HG02840 (cell line): Measurements from ENCODE around the gene KCTD1.

Experiments used
- ATAC-seq: cut with Tn5 transposase; IDR thresholded peaks from one replicate; pipeline ENCODE4 v1.9.1; 2021; ENCODE audit warnings: mild to moderate bottlenecking, moderate library complexity, moderate number of reproducible peaks; ENCODE audit not compliant: unreplicated experiment, low FRiP score

KCTD1 gene

DNA sequence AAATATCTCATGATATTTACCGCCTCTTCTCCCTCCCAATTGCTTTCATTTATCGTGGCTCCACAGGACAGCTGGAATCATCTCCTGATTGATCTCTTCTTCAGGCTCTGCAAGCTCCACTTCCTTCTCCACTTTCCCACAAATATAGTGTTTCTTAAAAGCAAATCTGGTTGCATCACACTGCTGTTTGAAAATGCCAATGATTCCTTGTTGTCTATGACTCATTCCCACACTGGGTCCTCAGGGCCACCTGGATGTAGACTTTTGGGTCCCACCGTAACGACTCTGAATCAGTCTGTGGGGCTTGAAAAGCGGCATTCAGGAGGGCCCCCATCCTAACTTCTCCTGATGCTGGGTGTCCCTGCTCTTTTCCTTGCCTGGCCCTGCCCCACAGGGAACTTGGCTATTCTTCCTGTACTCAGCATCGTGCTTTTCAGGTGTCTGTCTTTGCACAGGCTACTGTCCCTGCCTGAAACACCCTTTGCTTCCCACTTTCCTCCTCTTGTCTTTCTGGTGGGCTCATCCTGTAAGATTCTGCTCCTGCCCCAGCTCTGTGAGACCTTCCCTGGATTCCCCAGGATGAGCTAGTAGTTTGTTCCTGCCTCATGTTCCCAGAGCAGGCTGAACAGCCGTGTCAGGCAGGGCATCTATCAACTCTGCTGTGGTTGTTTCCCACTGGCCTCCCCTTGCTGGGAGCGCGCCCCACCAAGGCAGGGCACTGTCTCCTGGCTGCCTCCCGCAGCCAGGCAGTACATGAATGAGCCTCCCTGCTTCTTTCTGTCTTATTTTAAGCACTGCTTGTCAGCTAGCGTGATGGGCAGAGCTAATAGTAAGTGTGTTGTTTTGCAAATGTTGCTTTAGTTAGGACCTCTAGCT lies 111.9 kb downstream of the KCTD1 start:
- ATAC-seq: no peak

DNA sequence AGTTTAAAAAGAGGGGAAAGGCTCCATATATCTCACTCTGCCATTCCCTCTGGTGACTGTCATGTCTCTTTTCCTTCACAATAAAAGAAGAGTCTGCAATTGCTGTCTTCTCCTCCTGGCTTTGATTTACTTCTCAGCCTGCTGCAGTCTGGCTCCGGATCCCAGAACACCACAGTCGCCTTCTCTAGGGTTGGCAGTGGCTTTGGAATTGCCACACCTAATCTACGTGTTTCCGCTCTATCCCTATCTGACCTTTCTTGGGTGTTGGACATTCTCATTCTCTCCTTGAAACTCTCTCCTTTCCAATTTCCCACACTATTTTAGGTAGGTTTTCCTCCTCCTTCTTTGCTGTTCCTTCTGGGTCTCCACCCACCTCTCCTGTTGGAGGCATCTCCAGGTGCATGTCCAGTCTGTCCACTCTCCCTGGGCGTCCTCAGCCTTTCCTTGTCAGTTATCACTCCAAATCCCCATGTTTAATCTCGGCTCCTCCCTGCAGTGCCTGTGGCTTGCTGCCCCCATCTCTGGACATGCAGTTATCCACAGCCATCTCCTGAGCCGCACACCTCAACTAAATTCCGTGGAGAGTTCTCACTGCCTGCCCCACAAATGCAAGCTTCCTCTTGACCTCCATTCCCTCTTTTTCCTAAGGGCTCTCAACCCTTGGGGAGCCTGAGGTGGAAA lies 112.8 kb downstream of the KCTD1 start:
- ATAC-seq: no peak

DNA sequence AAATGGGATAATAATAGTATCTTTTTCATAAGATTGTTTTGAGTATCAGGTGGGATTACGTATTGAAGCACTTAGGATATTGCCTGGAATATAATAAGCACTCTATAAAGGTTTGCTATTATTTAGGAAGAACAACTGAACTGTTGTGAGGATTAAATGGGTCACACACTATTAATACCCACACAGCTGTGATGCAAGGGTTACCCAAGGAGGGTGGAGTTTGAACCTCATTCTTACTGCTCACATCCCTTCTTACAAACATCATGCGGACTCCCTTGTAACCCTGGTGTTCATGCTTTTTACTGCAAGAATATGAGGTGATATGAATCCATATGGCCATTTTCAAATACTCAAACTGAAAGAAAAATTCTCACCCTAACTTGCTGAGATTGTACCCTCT lies 113.5 kb downstream of the KCTD1 start:
- ATAC-seq: no peak

DNA sequence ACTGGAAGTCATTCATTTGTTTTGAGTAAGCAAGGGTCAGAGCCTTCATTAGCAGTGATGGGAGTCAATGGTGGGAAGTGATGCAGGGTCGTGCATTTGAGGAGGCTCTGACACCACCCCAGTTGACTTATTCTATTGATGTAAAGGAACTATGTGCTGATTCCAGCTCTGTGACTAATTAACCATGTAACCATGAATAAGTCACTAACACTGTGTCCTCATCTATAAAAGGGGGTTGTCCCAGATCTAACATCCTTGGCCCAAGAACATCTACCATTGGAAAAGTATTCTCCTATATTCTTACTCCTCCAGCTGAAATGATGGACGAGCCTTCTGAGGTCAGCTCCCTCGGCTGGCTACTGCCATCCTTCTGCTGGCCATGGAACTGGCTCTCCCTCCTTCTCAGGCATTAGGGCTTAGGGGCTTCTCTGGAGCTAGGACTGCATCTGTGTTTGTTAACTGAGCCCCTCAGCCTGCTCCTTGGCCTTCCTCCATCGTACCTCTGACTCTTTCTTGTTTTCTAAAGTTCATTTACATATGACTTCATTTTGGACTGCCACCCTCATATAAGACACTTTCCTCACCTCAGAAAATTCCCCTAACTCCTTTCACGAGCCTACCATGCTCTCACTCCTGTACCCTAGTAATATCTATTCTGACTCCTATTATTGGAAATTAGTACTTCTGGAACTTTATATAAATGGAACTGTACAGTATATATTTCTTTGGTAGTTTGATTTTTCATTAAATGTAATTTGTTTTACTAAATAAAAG lies 115.5 kb downstream of the KCTD1 start:
- no peak for ATAC-seq

DNA sequence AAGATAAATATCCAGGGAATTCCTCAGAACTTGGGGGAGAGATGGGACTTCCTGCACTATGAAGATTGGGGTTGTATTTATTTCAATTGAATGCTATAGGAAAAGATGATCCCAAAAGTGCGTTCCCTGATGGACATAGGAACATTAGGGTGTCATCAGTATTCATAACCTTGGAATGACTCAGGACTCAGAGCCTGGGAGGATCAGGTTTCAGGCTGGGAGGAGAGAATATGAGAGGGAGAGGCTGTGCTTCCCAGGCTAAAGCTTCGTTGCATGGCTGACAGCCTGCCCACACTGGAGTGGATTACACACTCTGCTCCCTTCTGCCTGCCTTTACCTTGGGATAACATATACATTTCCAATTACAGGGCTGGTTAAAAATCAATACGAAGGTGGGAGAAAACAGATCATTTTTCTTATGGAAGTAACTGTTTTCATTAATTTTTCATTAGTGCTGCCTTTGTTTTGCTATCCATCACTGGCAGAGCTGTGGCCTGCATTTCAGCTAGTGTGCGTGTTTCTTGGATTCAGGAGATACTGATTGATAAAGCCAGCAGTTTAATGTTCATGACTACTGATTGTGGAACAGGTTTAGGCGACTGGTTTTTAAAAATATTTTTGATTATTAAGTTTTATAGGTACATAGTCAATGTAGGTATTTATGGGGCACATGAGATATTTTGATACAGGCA lies 118.7 kb downstream of the KCTD1 start:
- ATAC-seq: no peak

DNA sequence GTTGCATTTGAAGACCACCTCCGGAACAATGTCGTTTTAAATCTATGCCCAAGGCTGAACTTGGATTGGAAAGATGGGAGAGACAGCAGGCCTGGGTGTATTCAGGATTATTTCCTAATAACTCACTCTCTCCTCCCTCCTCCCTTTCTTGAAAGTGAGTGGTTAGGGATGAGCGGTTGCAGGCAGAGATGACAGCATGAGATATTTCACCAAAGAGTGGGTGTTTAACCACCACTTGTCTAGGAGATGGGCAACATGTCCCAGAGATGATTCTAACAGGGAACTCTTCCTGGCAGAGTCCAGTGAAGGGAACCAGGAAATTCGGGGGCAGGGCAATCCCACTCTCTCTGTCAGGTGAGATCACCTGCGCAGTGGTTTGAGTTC lies 123.2 kb downstream of the KCTD1 start:
- ATAC-seq: no peak

DNA sequence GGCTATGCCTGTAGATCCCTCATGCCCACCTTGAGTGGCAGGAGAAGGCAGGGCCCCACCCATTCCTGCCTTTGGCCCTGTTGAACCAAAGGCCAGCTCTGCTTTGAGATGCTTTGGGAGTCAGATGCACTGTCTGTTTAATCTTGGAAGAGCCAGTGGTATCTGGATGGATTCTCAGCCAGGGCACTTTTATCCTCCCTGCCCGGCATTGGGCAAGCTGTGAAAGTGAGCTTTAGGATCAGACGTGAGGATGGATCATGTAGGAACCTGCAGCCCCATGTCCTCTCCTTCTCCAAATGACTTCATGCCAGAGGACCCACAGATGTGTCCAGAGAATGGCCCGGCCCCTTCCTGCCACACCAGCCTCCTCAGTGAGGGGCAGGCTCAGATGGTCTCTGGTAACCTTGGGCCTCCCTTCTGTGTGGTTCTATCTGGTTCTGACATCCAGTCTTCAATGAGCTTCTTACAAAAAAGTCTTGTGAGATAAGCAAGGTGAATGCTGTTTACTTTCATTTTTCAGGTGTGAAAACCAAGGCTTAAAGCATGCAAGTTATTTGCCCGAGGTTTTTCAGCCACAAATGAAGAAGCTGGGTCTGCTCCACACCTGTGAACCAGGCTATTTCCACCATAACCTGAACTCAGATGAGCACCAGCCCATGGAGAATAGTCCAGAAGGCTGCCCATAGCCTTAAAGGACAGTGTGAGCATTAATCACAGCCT lies 123.8 kb downstream of the KCTD1 start:
- no peak for ATAC-seq

DNA sequence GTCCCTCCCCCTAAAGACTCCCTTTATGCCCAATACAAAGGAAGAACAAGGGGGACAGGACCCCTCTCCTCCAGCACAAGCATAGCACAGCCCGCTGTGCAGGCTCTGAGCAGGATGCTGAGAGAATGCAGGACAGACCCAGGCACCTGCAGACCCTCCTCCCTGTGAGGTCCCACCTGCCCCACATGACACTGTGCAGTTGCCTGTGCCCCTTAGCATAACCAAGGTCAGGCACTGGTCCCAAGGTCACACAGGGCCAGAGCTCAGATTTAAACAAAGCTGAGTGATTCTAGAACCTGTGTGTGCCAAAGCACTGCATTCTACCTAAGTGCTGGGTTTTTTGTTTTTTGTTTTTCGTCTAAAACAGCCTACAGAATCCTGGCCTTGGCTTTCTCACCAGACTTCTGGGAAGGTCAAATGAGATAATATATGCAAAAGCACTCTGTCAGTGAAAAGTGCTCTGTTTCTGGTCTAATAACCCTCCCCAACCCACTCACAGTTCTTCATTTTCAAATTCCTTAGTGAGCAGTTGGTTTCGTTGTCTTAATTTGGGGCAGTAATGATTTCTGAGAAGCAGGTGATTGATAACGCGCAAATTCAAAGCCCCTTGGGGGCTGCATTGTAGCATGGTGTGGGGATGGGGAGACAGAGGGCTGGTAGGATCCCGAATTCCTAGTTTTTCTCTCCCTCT lies 125.7 kb downstream of the KCTD1 start:
- ATAC-seq: peak; percentile 52

DNA sequence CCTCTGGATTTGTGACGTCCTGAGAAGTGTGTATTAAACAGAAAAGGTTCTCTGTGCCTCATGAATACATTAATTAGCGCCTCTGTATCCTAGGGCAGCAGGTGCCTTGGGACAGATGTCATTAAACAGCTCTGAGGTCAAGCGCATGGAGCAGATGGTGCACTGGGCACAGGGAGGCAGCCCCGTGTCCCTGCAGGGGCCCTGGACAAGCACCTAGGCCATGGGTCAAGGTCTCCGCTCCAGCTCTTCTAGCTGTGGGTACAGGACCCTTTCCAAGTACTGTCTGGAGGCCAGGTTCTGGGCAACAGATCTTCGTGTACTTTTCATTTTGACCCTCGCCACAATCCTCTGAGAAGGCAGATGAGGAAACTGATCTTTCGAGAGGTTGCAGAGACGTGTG lies 126.4 kb downstream of the KCTD1 start:
- no peak for ATAC-seq

DNA sequence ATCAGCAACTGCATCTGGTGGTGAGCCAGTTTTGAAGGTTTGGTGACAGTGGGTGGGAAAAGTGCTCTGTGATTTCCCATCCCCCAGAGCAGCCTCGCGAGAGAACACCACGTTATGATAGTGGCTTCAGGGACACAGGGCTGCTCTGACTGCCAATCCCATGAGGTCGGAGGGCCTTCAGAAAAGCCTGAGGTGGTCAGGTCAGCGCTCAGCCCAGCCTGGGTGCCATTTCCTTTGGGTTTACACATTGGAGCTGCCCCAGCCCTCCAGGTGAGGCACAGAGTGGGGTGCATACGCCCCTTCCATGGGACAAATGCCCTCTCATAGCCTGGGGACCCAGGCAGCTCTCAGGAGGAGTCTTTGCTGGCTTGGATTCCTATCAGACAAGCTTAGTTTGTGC lies 126.8 kb downstream of the KCTD1 start:
- ATAC-seq: no peak

DNA sequence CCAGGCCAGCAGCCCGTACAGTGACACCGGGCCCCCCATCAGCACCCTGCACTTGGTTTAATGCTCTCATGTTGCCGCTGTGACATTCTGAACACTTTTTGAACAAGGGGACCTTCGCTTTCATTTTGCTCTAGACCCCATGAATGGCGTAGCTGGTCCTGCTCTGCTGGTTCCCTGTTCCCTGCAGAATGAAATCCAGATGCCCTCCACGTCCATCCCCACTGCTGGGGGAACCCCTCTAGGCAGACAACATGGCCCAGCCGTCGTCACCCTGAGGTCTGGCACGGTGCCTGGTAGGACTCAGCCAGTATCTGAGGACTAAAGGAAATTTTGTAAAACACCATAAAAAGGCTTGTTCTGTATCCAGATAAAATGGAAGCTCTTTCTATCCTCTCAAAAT lies 128.6 kb downstream of the KCTD1 start:
- no peak for ATAC-seq

DNA sequence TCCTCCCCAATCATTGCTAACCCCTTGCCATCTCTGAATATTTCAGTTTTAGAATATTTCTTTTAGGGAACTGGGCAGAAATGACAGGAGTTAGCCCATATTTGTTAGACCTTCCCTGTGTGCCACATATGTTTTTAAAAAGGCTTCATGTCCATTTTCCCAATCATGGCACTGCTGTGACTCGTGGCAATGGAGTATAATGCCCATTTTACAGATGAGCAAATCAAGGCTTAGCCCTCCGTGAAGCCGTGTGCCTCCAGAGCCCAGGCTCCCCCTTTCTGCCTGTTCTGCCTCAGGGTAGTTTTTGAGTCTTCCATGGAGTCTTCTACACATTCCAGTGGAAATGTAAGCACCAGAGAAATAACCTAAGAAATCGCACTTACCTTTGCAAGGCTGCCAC lies 130.1 kb downstream of the KCTD1 start:
- ATAC-seq: no peak

DNA sequence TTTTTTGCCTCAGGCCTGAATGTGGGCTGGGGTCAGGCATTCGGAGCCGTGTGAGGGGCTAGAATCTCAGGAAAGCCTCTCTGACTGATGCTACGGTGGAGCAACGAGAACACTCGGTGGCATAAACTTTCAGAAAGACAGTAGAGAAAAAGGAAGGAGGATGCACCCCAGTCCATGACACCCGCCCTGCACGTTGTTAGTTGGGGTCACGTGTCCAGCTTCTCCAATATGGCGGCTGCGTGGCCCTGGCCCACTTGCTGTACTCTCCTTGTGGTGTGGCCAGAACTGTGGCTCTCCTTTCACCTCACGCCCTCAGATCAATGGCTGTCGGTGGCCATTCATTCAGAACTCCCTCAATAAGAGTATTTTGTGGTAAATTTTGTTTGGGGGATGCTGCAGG lies 131.2 kb downstream of the KCTD1 start:
- no peak for ATAC-seq

DNA sequence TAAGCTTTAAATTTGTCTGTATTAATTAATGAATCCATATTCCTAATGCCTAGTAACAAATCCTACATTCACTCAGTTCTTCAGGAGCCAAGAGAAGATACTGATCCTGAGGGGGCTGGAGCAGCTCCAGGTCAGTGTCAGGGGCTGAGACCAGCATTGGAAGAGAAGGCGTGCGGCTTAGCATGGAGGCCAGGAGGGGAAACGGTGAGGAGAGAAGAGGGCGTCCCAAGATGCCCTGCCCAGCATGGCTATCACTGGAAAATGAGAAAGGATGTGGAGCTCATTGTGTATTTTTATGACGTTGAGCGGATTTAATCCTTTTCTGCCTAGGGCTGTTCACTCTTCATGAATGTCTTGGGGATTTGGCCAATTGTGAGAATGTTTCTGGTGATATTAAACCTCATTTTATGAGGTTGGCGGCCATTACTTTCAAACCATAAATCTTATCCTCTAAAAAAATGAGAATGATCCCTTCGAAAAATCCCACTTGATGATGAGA lies 131.7 kb downstream of the KCTD1 start:
- ATAC-seq: no peak

DNA sequence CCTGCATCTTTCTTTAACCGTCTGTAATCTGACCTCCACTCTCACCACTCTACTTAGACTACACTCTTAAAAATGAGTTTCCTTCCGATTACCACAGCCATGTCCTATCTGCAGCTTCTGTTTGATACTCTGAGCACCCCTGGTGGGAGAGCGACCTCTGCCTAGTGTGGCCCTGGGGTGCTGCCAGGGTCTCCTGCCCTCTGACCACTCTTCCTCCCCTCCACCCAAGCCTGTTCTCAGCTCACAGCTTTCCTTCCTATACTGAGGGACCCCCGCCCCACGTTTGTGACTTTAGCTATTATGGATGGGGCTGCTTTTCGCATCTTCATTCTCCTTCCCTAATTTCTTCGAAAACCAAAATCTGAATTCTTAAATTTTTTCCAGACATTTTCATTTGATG lies 132.7 kb downstream of the KCTD1 start:
- no peak for ATAC-seq

DNA sequence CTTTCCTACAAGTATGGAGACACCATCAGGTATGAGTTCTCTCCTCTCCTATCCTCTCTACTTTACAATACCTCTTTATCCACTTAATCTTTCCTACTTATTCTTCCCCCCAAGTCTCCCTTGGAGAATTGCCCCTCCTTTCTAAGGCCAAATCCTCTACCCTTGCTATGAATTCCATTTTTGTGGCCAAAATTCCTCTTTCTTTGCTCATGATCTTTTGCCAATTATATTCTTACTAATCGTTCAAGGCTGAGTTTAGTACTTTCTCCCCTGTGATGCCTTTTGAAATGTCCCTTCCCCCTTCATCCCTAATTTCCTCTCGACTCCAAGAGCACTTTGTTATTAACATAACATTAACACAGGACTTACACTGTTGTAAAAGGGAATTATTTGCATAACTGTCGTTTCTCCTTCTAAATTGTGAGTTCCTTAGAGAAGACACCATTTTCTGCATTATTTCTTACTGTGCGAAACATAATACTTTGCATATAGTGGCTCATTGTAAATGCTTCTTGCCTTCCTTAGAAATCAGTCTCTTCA lies 133.4 kb downstream of the KCTD1 start:
- ATAC-seq: no peak

DNA sequence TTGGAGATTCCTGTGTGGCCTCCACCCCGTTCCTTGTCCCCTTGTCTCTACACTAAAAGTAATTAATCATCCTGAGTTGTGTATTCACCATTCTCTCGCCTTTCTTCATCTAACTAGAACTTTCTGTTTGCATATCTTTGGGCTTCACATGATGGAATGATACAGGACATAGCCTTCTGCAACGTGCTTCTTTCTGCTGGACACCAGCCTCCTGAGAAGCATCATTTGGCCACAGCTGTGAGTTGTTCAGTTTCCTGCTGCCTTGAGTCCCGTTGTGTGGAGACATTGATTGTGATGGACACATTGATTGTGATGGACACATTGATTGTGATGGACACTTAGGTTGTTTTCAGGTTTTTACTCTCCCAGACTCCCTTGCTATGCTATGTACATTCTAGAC lies 139.3 kb downstream of the KCTD1 start:
- no peak for ATAC-seq

DNA sequence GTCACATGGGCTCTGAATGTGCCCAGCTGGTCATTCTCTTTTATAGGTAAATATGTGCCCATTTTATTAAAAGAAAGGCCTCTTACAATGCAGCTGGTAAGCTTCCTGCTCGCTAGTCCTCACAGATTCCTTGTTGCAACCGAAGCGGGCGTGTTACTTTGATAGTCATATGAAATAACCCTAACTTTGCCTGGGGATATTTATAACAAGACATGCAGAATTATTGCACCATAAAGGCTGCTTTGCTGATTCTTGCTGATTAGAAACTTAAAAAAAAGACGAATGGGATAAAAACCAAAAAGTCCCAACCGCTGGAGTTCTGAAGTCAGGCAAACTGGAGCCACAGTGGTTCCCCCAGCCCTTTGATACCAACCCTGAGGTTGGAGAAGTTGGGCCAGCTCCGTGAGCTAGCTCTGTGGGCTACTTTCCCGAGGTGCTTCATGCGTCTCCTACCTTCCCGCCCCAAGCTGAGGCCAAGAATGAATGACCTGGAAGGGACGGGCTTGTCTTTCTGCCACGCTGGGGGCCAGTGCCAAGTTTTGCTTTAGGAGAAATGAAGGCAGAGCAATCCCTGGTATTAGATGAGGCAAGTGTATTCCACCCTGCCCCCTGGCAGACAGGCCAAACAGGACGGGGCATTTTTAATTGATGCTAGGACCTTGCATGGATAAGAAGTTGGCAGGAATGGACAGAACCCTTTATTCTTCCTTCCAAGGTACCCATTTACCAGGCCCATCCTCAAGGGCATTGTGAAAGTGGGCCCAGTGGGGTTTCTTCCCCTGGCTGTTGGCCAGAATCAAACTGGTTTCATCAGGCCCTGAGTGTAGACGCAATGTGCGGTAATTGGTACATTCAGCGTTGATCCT lies 140.4 kb downstream of the KCTD1 start:
- ATAC-seq: no peak
